Astrocyte (in vitro differentiated cells and primary cell): ENCODE data around the gene DCBLD1. TPM values are rescaled to one million over a fixed set of nuclear protein-coding genes. Genes with fewer than 3 reads are reported as not detected.
A peak's percentile ranks its signal among the peaks of the same experiment; 100 is the strongest.

Source experiments
- DNase-seq: peaks from one replicate; pipeline ENCODE4 v3.0.0-alpha.2; 2010; ENCODE audit warnings: low read depth
- FAIRE-seq: peaks from 2 replicates; lab custom pipeline; 2011; peaks lifted over from hg19 to GRCh38; lab: Jason Lieb, UNC
- H2AFZ ChIP-seq: 2 replicates; pipeline ENCODE4 v1.6.0; 2012; ENCODE audit warnings: low read depth, low read length, inconsistent platforms
- H3K27ac ChIP-seq: 2 replicates; pipeline ENCODE4 v1.5.1; 2011; ENCODE audit warnings: low read depth, low read length, inconsistent platforms
- H3K27me3 ChIP-seq: 2 replicates; pipeline ENCODE4 v1.6.0; 2011; ENCODE audit warnings: low read length, inconsistent platforms; ENCODE audit not compliant: insufficient read depth
- H3K36me3 ChIP-seq: 2 replicates; pipeline ENCODE4 v1.5.1; 2011; ENCODE audit warnings: low read length, inconsistent platforms; ENCODE audit not compliant: insufficient read depth
- H3K4me1 ChIP-seq: 2 replicates; pipeline ENCODE4 v1.5.1; 2011; ENCODE audit warnings: low read length, inconsistent platforms; ENCODE audit not compliant: insufficient read depth
- H3K4me2 ChIP-seq: 2 replicates; pipeline ENCODE4 v1.6.0; 2012; ENCODE audit warnings: low read length, inconsistent platforms
- H3K4me3 ChIP-seq: 2 replicates; pipeline ENCODE4 v1.5.1; 2011; ENCODE audit warnings: low read depth, mild to moderate bottlenecking, low read length, inconsistent platforms; ENCODE audit not compliant: insufficient read depth
- H3K79me2 ChIP-seq: 2 replicates; pipeline ENCODE4 v1.6.0; 2012; ENCODE audit warnings: mild to moderate bottlenecking, low read length, inconsistent platforms; ENCODE audit not compliant: insufficient read depth
- H3K9ac ChIP-seq: 2 replicates; pipeline ENCODE4 v1.6.0; 2012; ENCODE audit warnings: mild to moderate bottlenecking, low read length, inconsistent platforms
- H3K9me3 ChIP-seq: 2 replicates; pipeline ENCODE4 v1.5.1; 2012; ENCODE audit warnings: low read depth, mild to moderate bottlenecking, low read length, inconsistent platforms; ENCODE audit not compliant: insufficient read depth
- H4K20me1 ChIP-seq: 2 replicates; pipeline ENCODE4 v1.6.0; 2012; ENCODE audit warnings: low read length, inconsistent platforms; ENCODE audit not compliant: insufficient read depth
- H3K27ac Mint-ChIP-seq: one replicate; pipeline ENCODE4 v1.8.0; 2021; ENCODE audit warnings: mild to moderate bottlenecking, mixed read lengths; ENCODE audit not compliant: unreplicated experiment
- H3K27me3 Mint-ChIP-seq: one replicate; pipeline ENCODE4 v1.8.0; 2021; ENCODE audit warnings: low read depth, mixed read lengths; ENCODE audit not compliant: unreplicated experiment
- H3K36me3 Mint-ChIP-seq: one replicate; pipeline ENCODE4 v1.8.0; 2021; ENCODE audit warnings: low read depth, mixed read lengths; ENCODE audit not compliant: unreplicated experiment
- H3K4me1 Mint-ChIP-seq: one replicate; pipeline ENCODE4 v1.8.0; 2021; ENCODE audit warnings: low read depth, mixed read lengths; ENCODE audit not compliant: unreplicated experiment
- H3K4me3 Mint-ChIP-seq: one replicate; pipeline ENCODE4 v1.8.0; 2021; ENCODE audit warnings: mild to moderate bottlenecking, moderate library complexity, mixed read lengths; ENCODE audit not compliant: unreplicated experiment
- H3K9me3 Mint-ChIP-seq: one replicate; pipeline ENCODE4 v1.8.0; 2021; ENCODE audit warnings: mild to moderate bottlenecking, mixed read lengths; ENCODE audit not compliant: unreplicated experiment
- CTCF ChIP-seq: IDR thresholded peaks from 2 replicates; pipeline ENCODE4 v1.5.1; 2011; ENCODE audit warnings: low read depth, mild to moderate bottlenecking, inconsistent platforms, low read length, moderate library complexity; ENCODE audit not compliant: insufficient read depth
- EZH2 ChIP-seq: IDR thresholded peaks from 2 replicates; pipeline ENCODE4 v1.6.1; 2012; ENCODE audit warnings: mild to moderate bottlenecking, low read length, inconsistent platforms; ENCODE audit not compliant: insufficient read depth
- total RNA-seq: library from RNA; stranded (reverse); gene quantifications from 2 replicates; pipeline ENCODE4 v1.2.1, GENCODE V29; 2021

The DCBLD1 gene
- total RNA-seq, 1 donor from 2014 or later = 36.8 TPM

- Mint-ChIP-seq H3K4me1 (peaks cover 21% of the 10 kb centered on the region), H3K36me3 (no peaks in the 10 kb centered on the region), H3K9me3 (no peaks in the 10 kb centered on the region), H3K27ac (no peak overlapping the region), H3K4me3 (no peak overlapping the region), H3K27me3 (no peaks in the 10 kb centered on the region)
- Histone ChIP-seq H3K4me1 (peaks cover 20% of the 10 kb centered on the region), H3K9me3 (no peaks in the 10 kb centered on the region), H3K4me3 (no peak overlapping the region), H3K27me3 (no peaks in the 10 kb centered on the region), H3K27ac (no peak overlapping the region), H4K20me1 (no peaks in the 10 kb centered on the region), H2AFZ (no peak overlapping the region), H3K36me3 (peaks cover 4% of the 10 kb centered on the region), H3K79me2 (peaks cover 5% of the 10 kb centered on the region), H3K4me2 (peak overlapping the region; percentile 32), H3K9ac (no peak overlapping the region)
- peak; percentile 58 for FAIRE-seq
- DNase-seq = no peak
- no peak for TF ChIP-seq CTCF
- no peak for TF ChIP-seq EZH2
Measured at GRCh38 chr6:117555262-117555849, 72.9 kb downstream of the DCBLD1 start.

GRCh38 chr6:117555882-117556498 is 73.5 kb downstream of the DCBLD1 start:
- Histone ChIP-seq H3K4me1 (peaks cover 16% of the 10 kb centered on the region), H3K36me3 (peaks cover 3% of the 10 kb centered on the region), H4K20me1 (no peaks in the 10 kb centered on the region), H2AFZ (no peak overlapping the region), H3K4me2 (peak overlapping the region; percentile 32), H3K27me3 (no peaks in the 10 kb centered on the region), H3K4me3 (no peak overlapping the region), H3K27ac (no peak overlapping the region), H3K9me3 (no peaks in the 10 kb centered on the region), H3K79me2 (peaks cover under 1% of the 10 kb centered on the region), H3K9ac (no peak overlapping the region)
- peak; percentile 83 for TF ChIP-seq CTCF
- no peak for TF ChIP-seq EZH2
- no peaks in the 10 kb centered on the region for H3K27me3 Mint-ChIP-seq
- no peaks in the 10 kb centered on the region for H3K36me3 Mint-ChIP-seq
- no peak overlapping the region for H3K4me3 Mint-ChIP-seq
- DNase-seq = no peak
- H3K27ac Mint-ChIP-seq = no peak overlapping the region
- no peak for FAIRE-seq
- H3K4me1 Mint-ChIP-seq = peaks cover 17% of the 10 kb centered on the region
- no peaks in the 10 kb centered on the region for H3K9me3 Mint-ChIP-seq

- no peak for TF ChIP-seq CTCF
- no peak for TF ChIP-seq EZH2
- Mint-ChIP-seq H3K4me1 (peaks cover 19% of the 10 kb centered on the region), H3K36me3 (no peaks in the 10 kb centered on the region), H3K9me3 (no peaks in the 10 kb centered on the region), H3K27ac (no peak overlapping the region), H3K27me3 (no peaks in the 10 kb centered on the region), H3K4me3 (no peak overlapping the region)
- no peak for DNase-seq
- Histone ChIP-seq H3K27me3 (no peaks in the 10 kb centered on the region), H4K20me1 (no peaks in the 10 kb centered on the region), H3K36me3 (peaks cover 11% of the 10 kb centered on the region), H3K9me3 (no peaks in the 10 kb centered on the region), H2AFZ (no peak overlapping the region), H3K9ac (no peak overlapping the region), H3K4me1 (peaks cover 17% of the 10 kb centered on the region), H3K27ac (no peak overlapping the region), H3K4me2 (no peak overlapping the region), H3K79me2 (no peaks in the 10 kb centered on the region), H3K4me3 (no peak overlapping the region)
- no peak for FAIRE-seq
Measured at GRCh38 chr6:117557951-117558350, 75.5 kb downstream of the DCBLD1 start.
